ENCODE results near the gene MYLK.
A peak's percentile ranks its signal among the peaks of the same experiment; 100 is the strongest.

MYLK gene

DNA sequence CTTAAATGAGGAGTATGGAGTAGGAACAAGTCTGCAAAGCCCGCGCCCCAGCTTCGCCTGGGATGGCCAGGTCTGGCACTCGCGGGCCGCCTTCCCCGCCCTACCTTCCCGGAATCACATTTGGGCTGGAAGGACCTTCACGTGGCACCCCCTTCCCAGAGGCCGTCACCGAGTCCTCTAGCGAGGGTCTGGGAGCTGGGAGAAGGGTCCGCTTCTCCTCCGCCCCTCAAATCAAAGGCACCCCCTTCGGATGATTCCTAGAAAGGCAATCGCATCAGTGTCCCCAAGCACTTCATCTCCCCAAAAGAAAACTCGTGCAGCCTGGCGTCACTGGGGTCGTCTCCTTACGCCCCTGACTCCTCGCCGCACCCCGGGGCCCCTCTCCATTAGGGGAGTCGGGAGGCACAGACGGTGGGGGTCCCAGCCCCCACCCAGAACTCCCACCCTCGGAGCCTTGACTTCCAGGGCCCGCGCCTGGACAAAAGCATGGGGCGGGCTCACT is 380 bp downstream of the MYLK start:
- Mint-ChIP-seq H3K27ac (no peak overlapping the region), H3K9me3 (ENCODE audit: low read depth) (no peaks in the 10 kb centered on the region), H3K36me3 (no peaks in the 10 kb centered on the region), H3K4me1 (ENCODE audit: low read depth) (peaks cover 16% of the 10 kb centered on the region), H3K27me3 (peaks cover 34% of the 10 kb centered on the region), H3K4me3 (peak overlapping the region; percentile 59)

DNA sequence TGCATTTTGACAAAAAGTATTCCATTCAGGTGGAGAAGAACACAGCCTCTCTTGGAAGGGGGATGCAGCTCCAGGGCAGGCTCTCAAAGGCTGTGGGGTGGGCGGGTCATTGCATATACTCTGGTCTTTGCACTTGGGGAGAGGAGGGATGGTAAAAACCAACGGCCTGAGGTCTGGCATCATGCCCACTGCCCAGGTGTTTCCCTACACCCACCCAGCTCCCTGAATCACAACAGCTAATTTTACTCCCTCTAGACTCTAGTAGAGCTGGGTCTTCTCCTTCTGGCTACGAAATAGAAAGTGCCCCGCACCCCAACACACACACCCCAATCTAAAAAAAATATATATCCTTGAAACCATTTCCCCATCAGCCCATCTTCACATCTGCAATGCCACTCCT is 1.0 kb downstream of the MYLK start:
- Mint-ChIP-seq H3K27ac (no peak overlapping the region), H3K4me1 (ENCODE audit: low read depth) (peaks cover 16% of the 10 kb centered on the region), H3K36me3 (no peaks in the 10 kb centered on the region), H3K9me3 (ENCODE audit: low read depth) (no peaks in the 10 kb centered on the region), H3K27me3 (peaks cover 34% of the 10 kb centered on the region), H3K4me3 (peak overlapping the region; percentile 59)

DNA sequence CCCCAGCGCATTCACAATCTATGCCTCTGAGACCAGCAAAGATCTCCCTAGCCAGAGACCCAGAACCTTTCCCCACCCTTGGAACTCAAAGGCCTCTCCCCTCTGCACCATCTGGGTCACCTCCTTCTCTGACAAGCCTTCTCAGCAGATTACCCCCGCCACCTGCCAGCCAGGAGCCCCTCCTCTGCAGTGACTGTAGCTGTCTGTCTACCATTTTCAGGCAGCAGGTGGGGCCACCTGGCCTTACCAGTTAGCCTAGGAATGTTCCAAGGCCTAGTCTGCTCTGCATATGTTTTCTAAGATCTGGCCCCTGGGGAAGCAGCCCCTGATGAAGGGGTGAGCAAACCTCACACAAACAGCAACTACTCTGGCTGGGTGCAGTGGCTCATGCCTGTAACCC is 2.4 kb downstream of the MYLK start:
- H3K27ac Mint-ChIP-seq = no peak overlapping the region
- no peaks in the 10 kb centered on the region for H3K9me3 Mint-ChIP-seq (ENCODE audit: low read depth)
- H3K4me1 Mint-ChIP-seq (ENCODE audit: low read depth) = peaks cover 16% of the 10 kb centered on the region
- H3K27me3 Mint-ChIP-seq = peaks cover 30% of the 10 kb centered on the region
- H3K4me3 Mint-ChIP-seq = no peak overlapping the region
- H3K36me3 Mint-ChIP-seq = no peaks in the 10 kb centered on the region

DNA sequence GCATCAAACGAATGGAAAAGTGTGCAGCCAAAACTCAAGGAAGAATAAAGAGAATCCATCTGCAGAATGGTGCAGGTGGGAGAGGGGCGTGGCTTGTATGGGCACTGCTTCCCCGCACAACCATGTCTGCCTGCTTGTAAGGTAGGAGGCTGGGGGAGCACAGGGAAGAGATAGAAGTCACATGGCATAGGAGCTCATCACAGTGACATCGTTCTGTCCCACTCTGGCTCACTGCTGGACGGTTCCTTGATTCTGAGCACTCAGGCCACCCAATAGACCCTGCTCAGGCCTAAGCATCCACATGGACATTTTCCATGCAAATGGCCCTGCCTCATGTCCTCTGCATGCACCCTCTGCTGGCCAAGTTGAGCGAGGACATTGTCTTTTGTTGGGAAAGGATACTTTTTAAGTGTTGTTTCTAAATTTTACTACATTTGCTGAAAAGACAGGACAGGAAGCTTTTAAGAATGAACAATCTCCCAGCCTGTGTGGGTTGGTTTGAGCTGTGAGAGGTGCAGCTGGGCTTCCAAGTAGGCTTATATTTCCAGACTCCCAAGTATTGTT is 3.1 kb downstream of the MYLK start:
- H3K4me1 Mint-ChIP-seq (ENCODE audit: low read depth) = peaks cover 16% of the 10 kb centered on the region
- no peak overlapping the region for H3K4me3 Mint-ChIP-seq
- H3K27ac Mint-ChIP-seq = no peak overlapping the region
- no peaks in the 10 kb centered on the region for H3K9me3 Mint-ChIP-seq (ENCODE audit: low read depth)
- no peaks in the 10 kb centered on the region for H3K36me3 Mint-ChIP-seq
- H3K27me3 Mint-ChIP-seq = peaks cover 26% of the 10 kb centered on the region

DNA sequence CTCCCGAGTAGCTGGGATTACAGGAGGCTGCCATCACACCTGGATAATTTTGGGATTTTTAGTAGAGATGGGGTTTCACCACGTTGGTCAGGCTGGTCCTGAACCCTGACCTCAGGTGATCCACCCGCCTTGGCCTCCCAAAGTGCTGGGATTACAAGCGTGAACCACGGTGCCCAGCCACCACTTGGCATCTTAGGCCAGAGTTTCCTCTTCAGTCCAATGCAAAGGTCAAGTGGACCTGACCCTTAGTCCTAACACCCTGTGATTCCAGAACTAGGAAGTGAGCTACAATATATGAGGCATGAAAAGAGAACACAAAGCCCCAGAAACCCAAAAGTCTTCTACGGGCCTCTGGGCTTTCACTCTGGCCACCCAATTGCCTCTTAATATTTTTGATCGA is 5.3 kb downstream of the MYLK start:
- no peaks in the 10 kb centered on the region for H3K9me3 Mint-ChIP-seq (ENCODE audit: low read depth)
- H3K36me3 Mint-ChIP-seq = no peaks in the 10 kb centered on the region
- H3K27me3 Mint-ChIP-seq = peaks cover 16% of the 10 kb centered on the region
- H3K27ac Mint-ChIP-seq = no peak overlapping the region
- H3K4me1 Mint-ChIP-seq (ENCODE audit: low read depth) = peaks cover 10% of the 10 kb centered on the region
- no peak overlapping the region for H3K4me3 Mint-ChIP-seq

DNA sequence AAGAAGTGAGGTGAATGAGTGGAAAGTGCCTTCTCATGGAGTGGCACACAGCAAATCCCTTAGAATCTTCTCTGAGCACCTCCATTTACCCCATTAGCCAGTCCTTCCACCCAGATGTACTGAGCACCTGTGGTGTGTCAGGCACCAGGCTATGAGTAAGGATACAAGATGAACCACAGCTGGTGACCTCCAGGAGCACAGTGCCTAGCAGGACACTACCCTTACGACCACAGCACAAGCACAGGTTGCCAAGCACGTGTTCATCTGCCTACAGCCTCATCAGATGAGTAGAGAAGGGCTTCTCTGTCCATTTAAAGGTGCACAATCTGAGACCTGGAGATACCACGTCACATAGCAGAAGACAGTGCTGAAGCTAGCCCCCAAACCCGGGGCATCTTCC is 6.2 kb downstream of the MYLK start:
- Mint-ChIP-seq H3K27ac (no peak overlapping the region), H3K36me3 (no peaks in the 10 kb centered on the region), H3K9me3 (ENCODE audit: low read depth) (no peaks in the 10 kb centered on the region), H3K4me3 (no peak overlapping the region), H3K4me1 (ENCODE audit: low read depth) (peaks cover 1% of the 10 kb centered on the region), H3K27me3 (peaks cover 11% of the 10 kb centered on the region)

DNA sequence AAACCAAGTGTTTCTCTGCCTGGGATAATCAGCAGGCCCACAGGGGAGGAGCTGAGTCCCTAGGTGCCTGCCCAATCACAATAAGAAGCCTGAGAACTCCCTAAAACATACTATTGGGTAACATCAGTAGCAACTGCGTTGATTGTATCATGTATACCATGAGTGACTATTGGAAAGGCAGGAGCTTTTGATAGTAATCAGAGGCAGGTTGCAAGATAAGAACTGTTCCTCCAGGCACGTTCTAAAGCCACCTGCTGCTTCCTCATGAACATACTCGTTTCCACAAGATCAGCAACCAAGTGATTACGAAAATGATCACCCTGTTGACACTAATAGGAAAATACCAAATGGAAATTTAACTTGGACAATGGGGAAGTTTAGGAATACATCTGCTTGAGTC is 6.7 kb downstream of the MYLK start:
- Mint-ChIP-seq H3K27me3 (peaks cover 8% of the 10 kb centered on the region), H3K4me3 (no peak overlapping the region), H3K36me3 (no peaks in the 10 kb centered on the region), H3K4me1 (ENCODE audit: low read depth) (no peaks in the 10 kb centered on the region), H3K27ac (no peak overlapping the region), H3K9me3 (ENCODE audit: low read depth) (no peaks in the 10 kb centered on the region)

DNA sequence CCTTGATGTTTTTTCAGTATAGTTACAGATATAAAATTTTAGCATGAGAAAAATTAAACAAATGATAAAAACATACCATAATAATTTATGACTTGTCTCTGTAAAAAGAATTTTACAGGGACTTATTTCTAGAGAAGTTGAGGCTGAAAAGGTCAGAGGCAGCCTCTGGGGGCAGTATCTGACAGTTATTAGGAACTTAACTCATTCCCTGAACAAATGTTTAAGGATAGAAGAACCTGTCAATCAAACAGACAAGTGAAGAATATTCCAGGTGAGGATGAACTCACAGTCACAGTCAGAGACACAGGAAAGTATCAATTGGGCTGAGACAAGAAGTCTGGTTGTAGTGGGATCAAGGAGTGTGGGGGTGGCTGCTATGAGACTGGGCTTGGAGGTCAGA is 7.3 kb downstream of the MYLK start:
- no peaks in the 10 kb centered on the region for H3K9me3 Mint-ChIP-seq (ENCODE audit: low read depth)
- no peaks in the 10 kb centered on the region for H3K36me3 Mint-ChIP-seq
- H3K4me3 Mint-ChIP-seq = no peak overlapping the region

DNA sequence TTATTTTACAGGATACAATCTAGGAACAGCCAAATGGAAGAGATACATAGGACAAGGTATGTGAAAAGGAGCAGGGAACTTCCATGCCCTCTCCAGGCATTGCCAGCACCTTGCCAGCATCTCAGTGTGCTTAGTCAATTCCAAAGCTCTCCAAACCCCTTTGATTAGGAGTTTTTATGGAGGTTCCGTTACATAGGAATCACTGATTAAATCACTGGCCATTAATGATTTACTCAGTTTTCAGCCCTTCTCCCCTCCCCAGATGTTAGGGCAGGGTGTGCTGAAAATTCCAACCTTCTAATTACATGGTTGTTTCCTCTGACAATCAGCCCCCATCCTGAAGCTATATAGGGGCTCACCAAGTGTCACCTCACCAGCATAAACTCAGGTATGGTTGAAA is 11.5 kb downstream of the MYLK start:
- H3K9me3 Mint-ChIP-seq (ENCODE audit: low read depth) = no peaks in the 10 kb centered on the region
- H3K27ac Mint-ChIP-seq = no peak overlapping the region
- H3K27me3 Mint-ChIP-seq = peaks cover 1% of the 10 kb centered on the region
- H3K36me3 Mint-ChIP-seq = no peaks in the 10 kb centered on the region
- H3K4me1 Mint-ChIP-seq (ENCODE audit: low read depth) = no peaks in the 10 kb centered on the region
- no peak overlapping the region for H3K4me3 Mint-ChIP-seq

More for the DNA sequence above, 7.3 kb downstream of the MYLK start:
- Mint-ChIP-seq H3K27ac (no peak overlapping the region), H3K4me1 (ENCODE audit: low read depth) (no peaks in the 10 kb centered on the region), H3K27me3 (peaks cover 8% of the 10 kb centered on the region)

DNA sequence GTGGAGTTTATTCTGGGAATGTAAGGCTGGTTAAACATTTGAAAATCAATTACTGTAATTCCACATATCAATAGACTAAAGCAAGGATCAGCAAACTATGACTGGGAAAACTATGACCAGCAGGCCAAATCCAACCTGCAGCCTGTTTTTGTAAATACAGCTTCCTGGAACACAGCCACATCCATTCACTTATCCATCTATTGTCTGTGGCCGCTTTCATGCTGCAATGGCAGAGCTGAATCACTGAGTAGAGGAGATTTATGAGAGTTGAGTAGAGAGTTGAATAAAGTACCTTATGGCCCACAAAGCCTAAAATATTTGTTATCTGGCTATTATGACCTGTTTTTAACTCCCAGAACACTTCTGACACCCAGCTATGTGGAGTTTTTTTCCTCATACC is 12.2 kb downstream of the MYLK start:
- H3K4me1 Mint-ChIP-seq (ENCODE audit: low read depth) = no peaks in the 10 kb centered on the region
- no peaks in the 10 kb centered on the region for H3K9me3 Mint-ChIP-seq (ENCODE audit: low read depth)
- H3K27me3 Mint-ChIP-seq = peaks cover 1% of the 10 kb centered on the region
- no peak overlapping the region for H3K27ac Mint-ChIP-seq
- no peaks in the 10 kb centered on the region for H3K36me3 Mint-ChIP-seq
- H3K4me3 Mint-ChIP-seq = no peak overlapping the region

DNA sequence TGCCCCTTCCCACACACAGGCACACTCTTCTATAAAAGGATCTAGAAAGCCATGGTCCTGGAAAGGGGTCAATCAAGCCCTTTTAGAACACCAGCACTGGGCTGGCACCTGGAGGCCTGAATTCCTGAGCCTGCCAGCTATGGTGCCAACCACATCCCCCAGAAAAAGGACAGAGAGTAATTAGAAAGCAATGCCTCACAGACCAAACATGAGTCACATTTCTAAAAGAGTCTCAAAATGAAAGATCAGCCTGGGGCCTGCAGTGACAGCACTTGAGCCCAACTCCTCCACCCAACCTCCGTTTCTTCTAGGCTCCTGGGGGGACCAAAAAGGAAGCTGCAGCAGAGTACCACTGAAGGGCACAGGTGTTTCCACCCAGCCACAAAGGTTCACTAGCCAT is 14.1 kb downstream of the MYLK start:
- Mint-ChIP-seq H3K4me1 (ENCODE audit: low read depth) (no peaks in the 10 kb centered on the region), H3K36me3 (no peaks in the 10 kb centered on the region), H3K27ac (no peak overlapping the region), H3K9me3 (ENCODE audit: low read depth) (no peaks in the 10 kb centered on the region), H3K27me3 (peaks cover 1% of the 10 kb centered on the region), H3K4me3 (no peak overlapping the region)

DNA sequence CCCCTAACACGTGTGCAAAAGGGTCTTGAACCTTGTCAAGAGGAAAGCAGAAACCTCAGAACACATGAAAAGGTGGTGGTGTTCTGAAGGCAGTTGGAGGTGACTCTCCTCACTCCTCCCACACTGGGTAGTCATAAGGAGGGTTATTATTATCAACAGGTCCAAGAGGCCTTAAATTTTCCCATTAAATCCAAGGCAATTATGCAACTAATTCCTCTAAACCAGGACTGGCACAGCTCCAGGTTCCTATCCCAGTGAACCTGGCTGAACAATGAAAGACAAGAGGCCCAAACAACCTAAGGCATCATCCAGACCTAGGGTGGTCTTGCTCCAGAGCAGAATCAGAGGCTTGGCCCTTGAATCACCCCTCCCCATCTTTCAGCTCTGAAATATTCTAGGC is 15.0 kb downstream of the MYLK start:
- no peaks in the 10 kb centered on the region for H3K4me1 Mint-ChIP-seq (ENCODE audit: low read depth)
- H3K4me3 Mint-ChIP-seq = no peak overlapping the region
- no peaks in the 10 kb centered on the region for H3K9me3 Mint-ChIP-seq (ENCODE audit: low read depth)
- no peak overlapping the region for H3K27ac Mint-ChIP-seq
- H3K27me3 Mint-ChIP-seq = peaks cover 1% of the 10 kb centered on the region
- no peaks in the 10 kb centered on the region for H3K36me3 Mint-ChIP-seq

DNA sequence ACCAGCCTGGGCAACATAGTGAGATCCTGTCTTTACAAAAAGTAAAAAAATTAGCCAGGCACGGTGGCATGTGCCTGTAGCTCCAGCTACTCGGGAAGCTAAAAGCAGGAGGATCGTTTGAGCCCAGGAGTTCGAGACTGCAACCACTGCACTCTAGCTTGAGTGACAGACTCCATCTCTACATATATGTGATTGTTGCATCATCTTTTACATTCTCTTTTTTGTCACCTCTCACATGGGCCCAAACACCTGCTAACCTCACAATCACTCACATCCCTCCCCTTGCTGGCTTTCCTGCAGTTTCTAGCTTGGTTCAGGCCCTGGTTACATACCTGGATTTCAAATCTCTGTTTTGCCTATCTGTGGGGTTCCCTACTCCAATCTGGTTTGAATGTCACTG is 19.4 kb downstream of the MYLK start:
- Mint-ChIP-seq H3K4me3 (no peak overlapping the region), H3K9me3 (ENCODE audit: low read depth) (no peaks in the 10 kb centered on the region), H3K27ac (no peak overlapping the region), H3K36me3 (no peaks in the 10 kb centered on the region), H3K4me1 (ENCODE audit: low read depth) (no peaks in the 10 kb centered on the region), H3K27me3 (no peaks in the 10 kb centered on the region)

DNA sequence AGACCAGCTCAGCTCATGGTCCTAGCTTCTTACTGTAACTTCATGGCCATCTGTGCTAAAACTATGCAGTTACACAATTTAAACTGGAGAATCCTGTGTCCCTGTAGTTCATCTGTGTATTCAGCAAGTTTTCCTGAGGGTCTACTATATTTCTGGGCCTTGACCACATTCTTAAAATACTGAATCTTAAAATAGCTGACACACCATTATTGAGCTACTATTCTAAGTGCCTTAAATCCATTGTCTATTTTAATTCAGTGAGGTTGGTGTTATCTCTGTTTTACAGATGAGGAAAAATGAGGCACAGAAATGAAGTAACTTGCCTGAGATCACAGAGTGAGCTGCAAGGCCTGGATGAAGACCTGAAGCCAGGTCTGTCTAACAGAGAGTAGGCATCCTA is 22.0 kb downstream of the MYLK start:
- Mint-ChIP-seq H3K9me3 (ENCODE audit: low read depth) (no peaks in the 10 kb centered on the region), H3K4me1 (ENCODE audit: low read depth) (no peaks in the 10 kb centered on the region), H3K27ac (no peak overlapping the region), H3K36me3 (no peaks in the 10 kb centered on the region), H3K4me3 (no peak overlapping the region), H3K27me3 (no peaks in the 10 kb centered on the region)

DNA sequence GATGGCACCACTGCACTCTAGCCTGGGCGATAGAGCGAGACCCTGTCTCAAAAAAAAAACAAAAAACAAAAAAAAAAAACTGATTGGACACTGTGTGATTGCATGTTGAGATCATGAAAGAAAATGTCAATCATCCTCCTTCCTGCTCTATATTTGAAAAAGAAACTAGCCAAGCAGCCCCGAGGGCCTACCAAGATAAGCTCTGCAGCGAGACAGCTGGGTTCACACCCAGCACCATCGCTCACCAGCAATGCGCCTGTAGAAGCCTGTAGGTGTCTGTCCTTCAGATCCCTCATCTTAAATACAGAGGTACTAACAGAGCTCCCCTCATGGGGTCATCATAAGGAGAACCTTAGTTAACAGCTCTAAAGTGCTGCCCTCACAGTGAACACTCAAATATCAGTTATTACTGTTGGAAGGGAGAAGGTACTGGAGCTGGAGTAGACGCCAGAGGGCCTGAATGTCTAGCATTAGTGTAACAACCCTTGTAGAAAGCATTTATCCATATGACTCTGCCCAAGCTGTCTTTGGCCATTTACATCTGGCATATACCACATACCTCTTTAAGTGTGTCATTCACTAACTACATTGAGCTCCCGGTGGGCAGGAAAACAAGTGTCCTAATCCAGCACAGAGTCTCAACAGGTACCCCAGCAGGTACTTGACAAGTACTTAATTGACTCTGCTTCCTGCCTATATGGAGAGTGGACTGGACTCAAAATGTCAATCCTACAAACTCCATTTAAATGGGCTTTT is 22.9 kb downstream of the MYLK start:
- H3K4me3 Mint-ChIP-seq = no peak overlapping the region
- H3K9me3 Mint-ChIP-seq (ENCODE audit: low read depth) = no peaks in the 10 kb centered on the region
- no peak overlapping the region for H3K27ac Mint-ChIP-seq
- no peaks in the 10 kb centered on the region for H3K36me3 Mint-ChIP-seq
- no peaks in the 10 kb centered on the region for H3K4me1 Mint-ChIP-seq (ENCODE audit: low read depth)
- no peaks in the 10 kb centered on the region for H3K27me3 Mint-ChIP-seq

DNA sequence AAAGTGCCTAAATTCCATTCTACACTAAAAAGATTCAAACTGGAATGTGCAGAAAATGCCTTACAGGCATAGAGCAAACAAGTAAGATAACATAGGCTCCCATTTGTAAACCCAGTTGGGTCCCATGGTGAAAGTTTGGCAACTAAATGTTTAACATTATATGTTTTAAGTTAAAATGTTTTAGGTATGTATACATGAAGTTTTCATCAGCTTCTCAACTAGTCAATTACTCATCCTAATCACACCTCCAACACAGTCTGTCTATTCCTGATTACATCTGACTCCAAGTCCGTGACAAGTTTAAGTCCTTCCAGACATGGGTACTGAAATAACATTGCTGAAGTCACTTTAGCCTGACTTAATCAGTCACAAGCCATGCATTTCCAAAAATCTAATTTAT is 25.0 kb downstream of the MYLK start:
- Mint-ChIP-seq H3K27ac (no peak overlapping the region), H3K4me3 (no peak overlapping the region), H3K4me1 (ENCODE audit: low read depth) (no peaks in the 10 kb centered on the region), H3K9me3 (ENCODE audit: low read depth) (peaks cover 6% of the 10 kb centered on the region), H3K36me3 (no peaks in the 10 kb centered on the region), H3K27me3 (peaks cover 2% of the 10 kb centered on the region)

All from activated naive CD8-positive, alpha-beta T cell (primary cell).